Midbrain (tissue), 1 donor: ENCODE data around the gene COQ2.

Experiments used
- DNase-seq: peaks from one replicate; lab custom pipeline; 2025; lab: John Stamatoyannopoulos, UW

The COQ2 gene

DNA sequence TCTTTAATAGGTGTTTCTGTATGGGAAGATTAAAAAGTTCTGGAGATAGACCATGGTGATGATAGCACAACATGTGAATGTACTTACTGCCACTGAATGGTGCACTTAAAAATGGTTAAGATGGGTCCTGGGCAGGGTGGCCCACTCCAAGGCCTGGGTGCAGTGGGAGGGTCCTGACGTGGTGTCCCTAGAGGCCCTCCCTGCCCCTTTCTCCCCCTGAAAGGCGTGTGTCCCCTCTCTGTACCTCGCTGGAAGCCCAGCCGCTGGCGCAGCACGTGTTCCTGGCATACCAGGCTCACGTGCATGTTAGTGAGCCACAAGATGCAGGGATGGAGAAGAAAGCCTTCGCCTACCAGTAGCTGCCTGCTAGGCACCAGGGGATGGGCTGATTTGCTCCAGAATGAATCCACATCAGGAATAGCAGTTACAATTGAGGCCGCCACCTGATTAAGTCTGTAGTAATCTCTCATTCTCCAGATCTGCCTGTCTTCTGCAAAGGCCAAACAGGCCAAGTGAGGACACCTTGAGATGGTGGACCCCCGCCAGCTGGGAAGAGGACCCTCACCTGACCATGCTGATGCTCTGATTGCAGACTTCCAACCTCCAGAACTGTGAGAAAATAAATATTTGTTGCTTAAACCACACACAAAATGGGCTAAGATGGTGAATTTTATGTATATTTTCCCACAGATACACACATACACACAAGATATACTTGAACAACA is 67.5 kb downstream of the COQ2 start:
- DNase-seq = no peak

DNA sequence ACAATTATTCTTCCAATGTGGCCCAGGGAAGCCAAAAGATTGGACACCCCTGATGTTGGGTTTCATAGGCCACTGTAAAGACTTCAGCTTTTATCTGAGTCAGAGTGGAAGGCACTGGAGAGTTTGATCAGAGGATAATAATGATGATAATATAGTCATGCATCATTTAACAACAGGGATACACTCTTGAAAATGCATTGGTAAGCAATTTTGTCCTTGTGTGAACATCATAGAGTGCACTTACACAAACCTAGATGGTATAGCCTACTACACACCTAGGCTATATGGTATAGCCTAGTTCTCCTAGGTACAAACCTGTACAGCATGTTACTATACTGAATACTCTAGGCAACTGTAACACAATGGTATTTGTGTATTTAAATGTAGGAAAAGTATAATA is 70.5 kb downstream of the COQ2 start:
- DNase-seq = no peak
